Natural killer cell (primary cell): ENCODE results near the gene MAVS. TPM values are rescaled to one million over a fixed set of nuclear protein-coding genes. Genes with fewer than 3 reads are reported as not detected.
"Not testable (repeated sequence)": the region's sequence is repeated elsewhere in the genome, so short reads cannot be mapped to it uniquely, and the experiment has no call there.

Experiments
- ATAC-seq, 3 donors: fragments of 150-1000 bp in 2 of 3; fragments of 200-7000 bp in 1 of 3; cut with Tn5 transposase; 1 replicate in 1 of 3; 2 replicates in 2 of 3; pipeline ENCODE4 v1.10.0; 2021; ENCODE audit warnings: mild to moderate bottlenecking in 2 of 3, moderate library complexity in 2 of 3
- DNase-seq, 2 donors: peaks; one replicate each; pipeline versions ENCODE4 v3.0.0 to v3.0.0-alpha.2; 2013 to 2021; ENCODE audit warnings: mixed read lengths in 1 of 2
- H3K27ac ChIP-seq: one replicate; pipeline ENCODE4 v1.5.1; 2013; ENCODE audit warnings: mild to moderate bottlenecking, low read length
- H3K27me3 ChIP-seq: one replicate; pipeline ENCODE4 v1.6.1; 2013; ENCODE audit warnings: low read length; ENCODE audit not compliant: control insufficient read depth, insufficient read depth
- H3K36me3 ChIP-seq: one replicate; pipeline ENCODE4 v1.6.1; 2013; ENCODE audit warnings: low read length; ENCODE audit not compliant: control insufficient read depth, insufficient read depth
- H3K4me1 ChIP-seq: one replicate; pipeline ENCODE4 v1.6.1; 2013; ENCODE audit warnings: low read length; ENCODE audit not compliant: control insufficient read depth, insufficient read depth
- H3K4me3 ChIP-seq: one replicate; pipeline ENCODE4 v1.5.1; 2013; ENCODE audit warnings: low read length
- H3K9me3 ChIP-seq: one replicate; pipeline ENCODE4 v1.6.1; 2013; ENCODE audit warnings: low read length; ENCODE audit not compliant: control insufficient read depth, insufficient read depth
- H3K27ac Mint-ChIP-seq, 2 donors: one replicate each; pipeline ENCODE4 v1.8.0; 2022; ENCODE audit warnings: mild to moderate bottlenecking in 2 of 2, mixed read lengths in 2 of 2, moderate library complexity in 1 of 2
- H3K27me3 Mint-ChIP-seq, 2 donors: one replicate each; pipeline ENCODE4 v1.8.0; 2022; ENCODE audit warnings: low read depth in 2 of 2, mixed read lengths in 2 of 2
- H3K36me3 Mint-ChIP-seq: one replicate; pipeline ENCODE4 v1.8.0; 2022; ENCODE audit warnings: mixed read lengths
- H3K4me1 Mint-ChIP-seq, 2 donors: one replicate each; pipeline ENCODE4 v1.8.0; 2022; ENCODE audit warnings: mixed read lengths in 2 of 2
- H3K4me3 Mint-ChIP-seq: one replicate; pipeline ENCODE4 v1.8.0; 2022; ENCODE audit warnings: mild to moderate bottlenecking, moderate library complexity, mixed read lengths
- H3K9me3 Mint-ChIP-seq, 2 donors: one replicate each; pipeline ENCODE4 v1.8.0; 2022; ENCODE audit warnings: mixed read lengths in 2 of 2
- CTCF ChIP-seq: fragments of 200-600 bp; IDR thresholded peaks from one replicate; pipeline ENCODE4 v1.8.0; 2022; ENCODE audit warnings: antibody characterized with exemption
- WGBS: methylation state at CpG from one replicate; pipeline ENCODE4 v1.1.7; 2013; ENCODE audit warnings: missing lambda C conversion rate; ENCODE audit not compliant: insufficient coverage; 5-methylcytosine and 5-hydroxymethylcytosine counted together
- intact Hi-C: fragments of 100-400 bp; cut with micrococcal nuclease; formaldehyde crosslinking; loops from one replicate; pipeline ENCODE4 v1.14.2; 2022
- total RNA-seq, 4 donors: library from RNA; stranded (reverse); fragments of 120-200 nt in 1 of 4; gene quantifications; one replicate each; pipeline versions ENCODE4 v1.2.3 to v1.2.4, GENCODE V29; 2013 to 2022

Gene MAVS
- total RNA-seq, 3 donors from 2014 or later (not counting 1 experiment from before 2014, with no cell fraction given) = 23.1 to 30.8 (median 26.4) TPM

GRCh38 chr20:3825526-3825925 is 21.1 kb upstream of the MAVS start:
- Histone ChIP-seq H3K36me3 (peaks cover 21% of the 10 kb centered on the region), H3K4me3 (no peak overlapping the region), H3K9me3 (no peaks in the 10 kb centered on the region), H3K4me1 (peaks cover 7% of the 10 kb centered on the region), H3K27me3 (no peaks in the 10 kb centered on the region), H3K27ac (no peak overlapping the region)
- intact Hi-C loops = no loop called here
- no peak overlapping the region for H3K27ac Mint-ChIP-seq
- no peaks in the 10 kb centered on the region for H3K9me3 Mint-ChIP-seq
- 89% methylated on average over 7 of the region's 7 CpGs for WGBS
- no peaks in the 10 kb centered on the region for H3K36me3 Mint-ChIP-seq
- H3K4me3 Mint-ChIP-seq = no peak overlapping the region
- ATAC-seq (no peak), DNase-seq (no peak)
- no peak for TF ChIP-seq CTCF
- H3K4me1 Mint-ChIP-seq = peaks cover 24 to 26% of the 10 kb centered on the region in 2 donors
- no peaks in the 10 kb centered on the region for H3K27me3 Mint-ChIP-seq

- DNase-seq = no peak
- Mint-ChIP-seq H3K9me3 (no peaks in the 10 kb centered on the region), H3K4me3 (no peak overlapping the region), H3K27ac (peak overlapping the region; percentile 38 to 49), H3K4me1 (peaks cover 16 to 18% of the 10 kb centered on the region in 2 donors), H3K27me3 (no peaks in the 10 kb centered on the region), H3K36me3 (no peaks in the 10 kb centered on the region)
- 57% methylated on average over 4 of the region's 4 CpGs for WGBS
- peaks cover 21% of the 10 kb centered on the region for H3K36me3 ChIP-seq
- ATAC-seq = no peak
- peaks cover 3% of the 10 kb centered on the region for H3K4me1 ChIP-seq
- H3K4me3 ChIP-seq = no peak overlapping the region
- no peak overlapping the region for H3K27ac ChIP-seq
- TF ChIP-seq CTCF = no peak
- H3K9me3 ChIP-seq = no peaks in the 10 kb centered on the region
- intact Hi-C loops = no loop called here
- H3K27me3 ChIP-seq = no peaks in the 10 kb centered on the region
Measured at GRCh38 chr20:3826420-3826819, 20.2 kb upstream of the MAVS start.

DNA sequence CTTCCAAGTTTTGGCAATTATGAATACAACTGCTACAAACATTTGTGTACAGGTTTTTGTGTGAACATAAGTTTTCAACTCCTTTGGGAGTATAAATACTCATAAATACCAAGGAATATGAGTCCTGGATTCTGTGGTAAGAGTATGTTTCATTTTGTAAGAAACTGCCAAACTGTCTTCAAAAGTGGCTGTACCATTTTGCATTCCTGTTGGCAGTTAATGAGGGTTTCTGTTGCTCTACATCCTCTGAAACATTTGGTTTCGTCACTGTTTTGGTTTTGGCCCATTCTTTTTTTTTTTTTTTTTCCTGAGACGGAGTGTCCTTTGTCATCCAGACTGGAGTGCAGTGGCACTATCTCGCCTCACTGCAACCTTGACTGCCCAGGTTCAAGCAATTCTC is 17.8 kb upstream of the MAVS start:
- Histone ChIP-seq H3K4me3 (no peak overlapping the region), H3K9me3 (no peaks in the 10 kb centered on the region), H3K27me3 (no peaks in the 10 kb centered on the region), H3K4me1 (no peaks in the 10 kb centered on the region), H3K36me3 (peaks cover 10% of the 10 kb centered on the region), H3K27ac (no peak overlapping the region)
- WGBS = 90% methylated on average over 3 of the region's 3 CpGs
- Mint-ChIP-seq H3K4me3 (no peak overlapping the region), H3K9me3 (no peaks in the 10 kb centered on the region), H3K27ac (no peak overlapping the region), H3K36me3 (no peaks in the 10 kb centered on the region), H3K4me1 (peaks cover 10 to 11% of the 10 kb centered on the region in 2 donors), H3K27me3 (no peaks in the 10 kb centered on the region)
- intact Hi-C loops = no loop called here
- ATAC-seq (no peak), DNase-seq (no peak)
- no peak for TF ChIP-seq CTCF

DNA sequence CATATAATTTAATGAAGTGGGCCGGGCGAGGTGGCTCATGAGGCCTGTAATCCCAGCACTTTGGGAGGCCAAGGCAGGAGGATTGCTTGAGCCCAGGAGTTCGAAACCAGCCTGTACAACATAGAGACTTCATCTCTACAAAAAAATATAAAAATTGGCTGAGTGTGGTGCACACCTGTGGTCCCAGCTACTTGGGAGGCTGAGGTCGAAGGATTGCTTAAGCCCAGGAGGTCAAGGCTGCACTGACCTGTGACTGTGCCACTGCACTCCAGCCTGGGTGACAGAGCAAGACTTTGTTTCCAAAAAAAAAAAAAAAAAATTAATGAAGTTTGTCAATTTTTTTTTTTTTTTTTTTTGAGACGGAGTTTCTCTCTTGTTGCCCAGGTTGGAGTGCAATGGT is 16.7 kb upstream of the MAVS start:
- H3K27ac Mint-ChIP-seq, H3K9me3 Mint-ChIP-seq, intact Hi-C loops, DNase-seq, H3K27me3 ChIP-seq, ATAC-seq, H3K4me3 ChIP-seq, H3K27me3 Mint-ChIP-seq, H3K36me3 Mint-ChIP-seq, H3K36me3 ChIP-seq, H3K4me3 Mint-ChIP-seq, H3K4me1 ChIP-seq, H3K9me3 ChIP-seq, H3K27ac ChIP-seq: not testable (repeated sequence)
- H3K4me1 Mint-ChIP-seq = peaks cover 10 to 11% of the 10 kb centered on the region in 2 donors
- WGBS = 94% methylated on average over 5 of the region's 5 CpGs
